Stimulated activated effector memory CD8-positive, alpha-beta T cell treated with anti-CD3 and anti-CD28 coated beads, Interleukin-12 subunit alpha, Interleukin-12 subunit beta, amount 100 ng/mL, for 72 hours (primary cell): ENCODE measurements around the gene STK32C.

Experiments
- ATAC-seq: fragments of 150-1000 bp; cut with Tn5 transposase; 2 replicates; pipeline ENCODE4 v1.10.0; 2021
- DNase-seq, 2 donors: peaks; one replicate each; pipeline ENCODE4 v3.0.0; 2021 to 2022; ENCODE audit warnings: low spot score in 2 of 2
- H3K27ac Mint-ChIP-seq: one replicate; pipeline ENCODE4 v1.8.0; 2022; ENCODE audit warnings: mild to moderate bottlenecking, mixed read lengths
- H3K36me3 Mint-ChIP-seq: one replicate; pipeline ENCODE4 v1.8.0; 2022; ENCODE audit warnings: mild to moderate bottlenecking, mixed read lengths
- H3K4me1 Mint-ChIP-seq: one replicate; pipeline ENCODE4 v1.8.0; 2022; ENCODE audit warnings: mixed read lengths
- H3K4me3 Mint-ChIP-seq: one replicate; pipeline ENCODE4 v1.8.0; 2022; ENCODE audit warnings: mild to moderate bottlenecking, mixed read lengths
- H3K9me3 Mint-ChIP-seq: one replicate; pipeline ENCODE4 v1.8.0; 2022; ENCODE audit warnings: mixed read lengths

Gene STK32C

GRCh38 chr10:132200344-132201110, 107.2 kb downstream of the STK32C start:
- Mint-ChIP-seq H3K4me3 (no peak overlapping the region), H3K36me3 (peaks cover 9% of the 10 kb centered on the region), H3K9me3 (no peaks in the 10 kb centered on the region), H3K4me1 (no peaks in the 10 kb centered on the region), H3K27ac (no peak overlapping the region)
- DNase-seq (no peak), ATAC-seq (no peak)

GRCh38 chr10:132199854-132200311, 107.9 kb downstream of the STK32C start:
- Mint-ChIP-seq H3K36me3 (peaks cover 9% of the 10 kb centered on the region), H3K4me1 (no peaks in the 10 kb centered on the region), H3K9me3 (no peaks in the 10 kb centered on the region), H3K4me3 (no peak overlapping the region), H3K27ac (no peak overlapping the region)
- ATAC-seq (no peak), DNase-seq (no peak)

- DNase-seq = no peak
Observed at GRCh38 chr10:132199268-132199853, 108.4 kb downstream of the STK32C start.

GRCh38 chr10:132198381-132199181, 109.2 kb downstream of the STK32C start:
- DNase-seq (no peak), ATAC-seq (no peak)
- Mint-ChIP-seq H3K9me3 (no peaks in the 10 kb centered on the region), H3K27ac (no peak overlapping the region), H3K4me1 (no peaks in the 10 kb centered on the region), H3K36me3 (peaks cover 16% of the 10 kb centered on the region), H3K4me3 (no peak overlapping the region)

More at GRCh38 chr10:132199268-132199853, 108.4 kb downstream of the STK32C start:
- H3K4me1 Mint-ChIP-seq = no peaks in the 10 kb centered on the region
- peaks cover 10% of the 10 kb centered on the region for H3K36me3 Mint-ChIP-seq
- no peak overlapping the region for H3K27ac Mint-ChIP-seq
- H3K9me3 Mint-ChIP-seq = no peaks in the 10 kb centered on the region
- no peak for ATAC-seq
- H3K4me3 Mint-ChIP-seq = no peak overlapping the region

- peaks cover 16% of the 10 kb centered on the region for H3K36me3 Mint-ChIP-seq
- no peaks in the 10 kb centered on the region for H3K9me3 Mint-ChIP-seq
- DNase-seq (no peak), ATAC-seq (no peak)
- no peak overlapping the region for H3K4me3 Mint-ChIP-seq
- no peaks in the 10 kb centered on the region for H3K4me1 Mint-ChIP-seq
- H3K27ac Mint-ChIP-seq = no peak overlapping the region
Observed at GRCh38 chr10:132198068-132198370, 109.7 kb downstream of the STK32C start.

- DNase-seq (no peak), ATAC-seq (no peak)
- no peaks in the 10 kb centered on the region for H3K9me3 Mint-ChIP-seq
- H3K4me1 Mint-ChIP-seq = no peaks in the 10 kb centered on the region
- H3K27ac Mint-ChIP-seq = no peak overlapping the region
- H3K4me3 Mint-ChIP-seq = no peak overlapping the region
- peaks cover 16% of the 10 kb centered on the region for H3K36me3 Mint-ChIP-seq
Observed at GRCh38 chr10:132197271-132198067, 110.3 kb downstream of the STK32C start.

- H3K4me1 Mint-ChIP-seq = no peaks in the 10 kb centered on the region
- no peak overlapping the region for H3K4me3 Mint-ChIP-seq
- no peaks in the 10 kb centered on the region for H3K9me3 Mint-ChIP-seq
- no peak for DNase-seq
- peaks cover 14% of the 10 kb centered on the region for H3K36me3 Mint-ChIP-seq
- ATAC-seq = no peak
- no peak overlapping the region for H3K27ac Mint-ChIP-seq
Observed at GRCh38 chr10:132196178-132197113, 111.3 kb downstream of the STK32C start.

- H3K9me3 Mint-ChIP-seq = no peaks in the 10 kb centered on the region
- no peaks in the 10 kb centered on the region for H3K4me1 Mint-ChIP-seq
- H3K36me3 Mint-ChIP-seq = peaks cover 10% of the 10 kb centered on the region
- ATAC-seq (no peak), DNase-seq (no peak)
- H3K4me3 Mint-ChIP-seq = no peak overlapping the region
- H3K27ac Mint-ChIP-seq = no peak overlapping the region
Observed at GRCh38 chr10:132195366-132196075, 112.2 kb downstream of the STK32C start.

GRCh38 chr10:132194726-132195125, 113.0 kb downstream of the STK32C start:
- Mint-ChIP-seq H3K9me3 (no peaks in the 10 kb centered on the region), H3K36me3 (peaks cover 10% of the 10 kb centered on the region), H3K4me3 (no peak overlapping the region), H3K27ac (no peak overlapping the region), H3K4me1 (no peaks in the 10 kb centered on the region)
- no peak for ATAC-seq
- no peak for DNase-seq

- Mint-ChIP-seq H3K4me1 (no peaks in the 10 kb centered on the region), H3K4me3 (no peak overlapping the region), H3K36me3 (peaks cover 10% of the 10 kb centered on the region), H3K9me3 (no peaks in the 10 kb centered on the region), H3K27ac (no peak overlapping the region)
- DNase-seq (no peak), ATAC-seq (no peak)
Observed at GRCh38 chr10:132193907-132194552, 113.7 kb downstream of the STK32C start.

GRCh38 chr10:132192991-132193665, 114.6 kb downstream of the STK32C start:
- no peaks in the 10 kb centered on the region for H3K9me3 Mint-ChIP-seq
- no peak overlapping the region for H3K4me3 Mint-ChIP-seq
- peaks cover 4% of the 10 kb centered on the region for H3K4me1 Mint-ChIP-seq
- DNase-seq (no peak), ATAC-seq (no peak)
- H3K27ac Mint-ChIP-seq = no peak overlapping the region
- H3K36me3 Mint-ChIP-seq = peaks cover 10% of the 10 kb centered on the region

- peaks cover 10% of the 10 kb centered on the region for H3K36me3 Mint-ChIP-seq
- no peak for ATAC-seq
- H3K4me3 Mint-ChIP-seq = no peak overlapping the region
- DNase-seq = no peak
- no peak overlapping the region for H3K27ac Mint-ChIP-seq
- peaks cover 7% of the 10 kb centered on the region for H3K4me1 Mint-ChIP-seq
- no peaks in the 10 kb centered on the region for H3K9me3 Mint-ChIP-seq
Observed at GRCh38 chr10:132192076-132192975, 115.4 kb downstream of the STK32C start.
